Central memory CD4-positive, alpha-beta T cell (primary cell): ENCODE data around the gene CWC27.
"Not testable (repeated sequence)": the region's sequence is repeated elsewhere in the genome, so short reads cannot be mapped to it uniquely, and the experiment has no call there.

Experiments
- DNase-seq: peaks from one replicate; pipeline ENCODE4 v3.0.0; 2022

The CWC27 gene

GRCh38 chr5:64839936-64840335 is 71.2 kb downstream of the CWC27 start:
- no peak for DNase-seq

GRCh38 chr5:64840958-64841357 is 72.2 kb downstream of the CWC27 start:
- DNase-seq: no peak

GRCh38 chr5:64853777-64854176 is 85.0 kb downstream of the CWC27 start:
- DNase-seq: no peak

DNA sequence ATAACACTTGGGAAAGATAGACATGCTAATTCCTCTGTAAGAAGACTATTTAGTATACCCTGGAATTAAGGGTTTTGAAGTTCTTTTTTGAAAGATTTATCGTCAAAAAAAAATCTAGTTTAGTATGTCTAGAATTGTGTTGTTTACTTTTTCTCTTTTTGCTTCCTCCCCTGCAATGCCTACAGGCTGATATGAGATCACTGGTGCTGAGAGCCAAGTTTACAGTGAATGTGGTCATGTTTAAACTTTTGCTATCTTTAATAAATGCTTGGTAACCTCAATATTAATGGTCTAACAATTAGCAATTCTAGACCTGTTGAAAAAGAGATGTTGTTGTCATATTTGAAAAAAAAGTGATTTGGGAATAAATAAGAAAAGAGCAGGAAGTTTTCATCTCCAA is 86.1 kb downstream of the CWC27 start:
- DNase-seq: no peak

DNA sequence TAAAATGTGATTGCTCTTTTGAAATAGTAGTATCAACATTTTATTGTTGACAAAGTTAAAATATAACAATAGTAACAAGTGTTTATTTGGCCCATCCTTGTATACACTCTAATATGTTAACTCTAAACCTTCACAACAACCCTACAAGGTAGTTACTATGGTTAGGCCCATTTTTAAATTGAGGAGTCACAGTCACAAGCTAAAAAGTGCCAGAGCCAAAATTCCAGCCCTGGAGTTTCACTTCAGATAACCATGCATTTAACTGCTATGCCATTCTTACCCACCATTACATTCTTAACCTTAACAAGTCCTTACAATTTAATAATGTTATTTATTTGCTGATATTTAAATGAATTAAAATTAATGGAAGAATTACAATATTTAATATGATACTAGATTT is 91.2 kb downstream of the CWC27 start:
- no peak for DNase-seq

- DNase-seq: no peak
These were observed 92.6 kb downstream of the CWC27 start for GRCh38 chr5:64861281-64861680.

GRCh38 chr5:64864171-64864570 is 95.4 kb downstream of the CWC27 start:
- no peak for DNase-seq

GRCh38 chr5:64865662-64866061 is 96.9 kb downstream of the CWC27 start:
- no peak for DNase-seq

- DNase-seq: no peak
These were observed 100.7 kb downstream of the CWC27 start for GRCh38 chr5:64869419-64869818.

GRCh38 chr5:64872044-64872443 is 103.3 kb downstream of the CWC27 start:
- no peak for DNase-seq

DNA sequence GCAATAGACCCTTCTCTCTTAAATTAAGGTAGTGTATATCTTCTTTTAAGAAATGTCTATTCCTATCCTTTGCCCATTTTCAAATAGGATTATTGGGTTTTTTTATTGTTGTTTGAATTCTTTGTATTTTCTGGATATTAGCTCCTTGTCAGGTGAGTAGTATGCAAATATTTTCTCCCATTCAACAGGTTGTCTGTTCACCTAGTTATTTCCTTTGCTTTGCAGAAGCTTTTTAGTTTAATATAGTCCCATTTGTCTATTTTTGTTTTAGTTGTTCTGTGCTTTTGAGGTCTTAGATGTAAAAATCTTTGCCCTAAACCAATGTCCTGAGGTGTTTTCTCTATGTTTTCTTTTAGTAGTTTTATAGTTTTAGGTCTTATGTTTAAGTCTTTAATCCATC is 104.7 kb downstream of the CWC27 start:
- no peak for DNase-seq

DNA sequence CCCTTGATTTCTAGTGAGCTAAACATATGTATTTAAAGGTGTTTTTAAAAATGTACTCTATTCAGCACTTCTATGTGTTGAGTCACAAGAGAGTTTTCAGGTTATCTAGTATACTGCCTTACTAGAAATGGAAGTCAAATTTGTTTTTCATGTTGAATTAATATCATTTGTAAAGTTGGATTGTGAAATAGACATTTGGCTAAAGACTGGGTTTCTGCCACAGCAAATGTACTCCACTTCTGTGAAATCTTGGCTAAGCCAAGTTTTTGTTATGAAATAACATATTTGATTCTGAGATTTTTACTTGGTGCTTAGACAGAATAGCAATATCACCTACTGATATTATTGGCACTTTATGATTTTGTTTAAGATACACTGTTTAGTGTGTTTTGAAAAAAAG is 106.0 kb downstream of the CWC27 start:
- no peak for DNase-seq

DNA sequence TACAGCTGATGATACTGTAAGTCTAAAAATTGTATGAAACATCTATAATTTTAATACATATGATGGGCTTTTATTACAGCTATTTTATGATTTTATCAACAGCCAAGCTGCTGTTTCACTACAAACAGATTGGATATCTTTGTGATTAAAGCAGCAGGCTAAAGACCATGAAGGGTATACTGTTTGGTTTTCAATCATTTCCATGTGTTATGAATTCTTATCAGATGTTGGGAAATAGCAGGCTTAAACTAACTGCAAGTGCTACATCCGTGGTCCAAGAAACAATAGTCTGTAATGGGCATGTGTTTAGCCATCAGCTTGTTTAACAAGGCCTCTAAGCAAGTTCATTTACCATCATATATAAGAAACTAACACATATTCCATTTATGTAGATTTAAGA is 107.5 kb downstream of the CWC27 start:
- no peak for DNase-seq

- no peak for DNase-seq
These were observed 112.1 kb downstream of the CWC27 start for GRCh38 chr5:64880821-64881220.

- no peak for DNase-seq
These were observed 115.2 kb downstream of the CWC27 start for GRCh38 chr5:64883912-64884311.

GRCh38 chr5:64884541-64884940 is 115.8 kb downstream of the CWC27 start:
- DNase-seq: no peak

DNA sequence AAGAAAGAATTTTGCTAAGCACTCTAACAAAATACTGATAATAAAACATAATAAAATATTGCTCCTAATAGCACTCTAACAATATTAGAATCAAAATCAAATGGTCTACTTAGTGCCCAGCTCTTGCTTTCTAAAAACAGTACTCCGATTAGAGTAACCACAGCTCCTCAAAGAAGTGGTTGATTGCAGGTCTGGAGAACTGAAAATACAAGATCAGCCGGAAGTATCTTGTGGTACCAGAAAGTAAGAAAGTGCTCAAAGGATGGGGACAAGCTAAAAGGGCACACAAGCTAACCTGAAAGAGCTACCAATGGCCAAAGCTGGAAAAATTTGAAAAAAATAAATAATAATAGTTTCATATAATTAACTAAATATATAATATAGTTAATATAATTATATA is 119.2 kb downstream of the CWC27 start:
- no peak for DNase-seq

DNA sequence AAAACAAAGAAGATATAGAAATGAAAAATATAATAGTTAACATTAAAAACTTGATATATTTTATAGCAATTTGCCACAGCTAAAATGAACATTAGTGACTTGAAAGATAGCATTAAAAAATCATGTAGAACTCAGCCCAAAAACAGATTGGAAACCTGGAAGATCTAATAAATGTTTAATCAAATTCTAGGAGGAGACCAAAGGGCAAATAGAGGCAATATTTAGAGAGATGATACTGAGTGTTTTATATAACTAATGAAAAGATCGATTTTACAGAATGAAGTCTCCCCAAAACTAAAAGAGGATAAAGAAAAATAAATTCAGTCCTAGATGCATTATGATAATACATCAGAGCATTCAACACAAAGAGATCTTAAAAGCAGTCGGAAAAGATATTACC is 127.0 kb downstream of the CWC27 start:
- no peak for DNase-seq

GRCh38 chr5:64899838-64900237 is 131.1 kb downstream of the CWC27 start:
- DNase-seq: no peak

- DNase-seq: no peak
These were observed 131.9 kb downstream of the CWC27 start for GRCh38 chr5:64900618-64901017.

- not testable (repeated sequence) for DNase-seq
These were observed 138.7 kb downstream of the CWC27 start for GRCh38 chr5:64907399-64907798.

GRCh38 chr5:64914396-64914795 is 145.7 kb downstream of the CWC27 start:
- DNase-seq: no peak

DNA sequence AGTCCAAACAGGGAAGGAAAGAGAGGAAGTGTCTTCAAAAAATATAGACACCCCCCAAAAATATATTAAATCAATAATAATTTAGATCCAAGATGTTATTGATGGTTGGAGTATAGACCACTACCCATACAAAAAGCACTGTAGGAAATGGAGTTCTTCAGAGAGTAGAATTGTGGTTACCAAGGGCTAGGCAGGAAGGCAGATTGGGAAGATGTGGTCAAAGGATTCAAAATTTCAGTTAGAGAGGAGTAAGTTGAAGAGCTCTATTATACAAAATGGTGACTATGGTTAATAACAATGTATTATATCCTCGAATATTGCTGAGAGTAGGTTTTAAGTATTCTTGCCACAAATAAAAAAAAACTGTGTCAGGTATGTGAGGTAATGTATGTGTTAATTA is 149.4 kb downstream of the CWC27 start:
- DNase-seq: no peak

DNA sequence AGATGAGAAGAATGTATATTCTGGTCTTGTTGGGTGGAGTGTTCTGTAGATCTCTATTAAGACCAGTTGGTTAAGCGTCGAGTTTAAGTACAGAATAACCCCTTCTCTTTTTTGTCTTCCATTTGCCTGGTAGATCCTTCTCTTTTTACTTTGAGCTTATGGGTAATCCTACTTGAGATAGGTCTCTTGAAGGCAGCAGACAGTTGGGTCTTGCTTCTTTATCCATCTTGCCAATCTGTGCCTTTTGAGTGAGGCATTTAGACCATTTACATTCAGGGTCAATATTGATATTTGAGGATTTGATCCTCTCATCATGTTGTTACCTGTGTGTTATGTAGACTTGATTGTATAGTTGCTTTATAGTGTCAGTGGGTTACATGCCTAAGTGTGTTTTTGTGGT is 152.7 kb downstream of the CWC27 start:
- no peak for DNase-seq

DNA sequence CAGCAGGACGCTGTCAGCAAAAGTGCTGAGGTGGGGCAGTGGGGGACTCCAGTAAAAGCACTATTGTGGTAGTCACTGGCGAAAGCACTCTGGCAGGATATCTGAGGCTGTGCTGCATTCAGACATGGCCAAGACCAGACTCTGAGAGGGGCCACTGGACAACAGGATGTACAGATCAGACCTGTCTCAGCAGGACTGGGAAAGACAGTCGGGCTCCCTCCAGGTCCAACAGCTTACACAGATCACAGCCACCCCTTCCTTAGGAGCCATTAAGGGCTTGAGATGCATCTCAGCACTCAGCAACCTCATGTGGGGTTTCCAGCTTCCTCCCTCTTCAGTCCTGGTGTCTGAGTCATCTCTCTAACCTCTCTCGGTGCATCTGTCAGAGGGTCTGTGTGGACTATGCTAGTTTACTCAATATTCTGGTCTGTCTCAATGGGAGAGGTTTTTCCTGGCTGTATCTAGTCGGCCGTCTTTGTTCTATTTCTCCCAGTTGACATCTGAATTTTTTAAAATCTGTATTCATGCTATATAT is 154.5 kb downstream of the CWC27 start:
- no peak for DNase-seq

DNA sequence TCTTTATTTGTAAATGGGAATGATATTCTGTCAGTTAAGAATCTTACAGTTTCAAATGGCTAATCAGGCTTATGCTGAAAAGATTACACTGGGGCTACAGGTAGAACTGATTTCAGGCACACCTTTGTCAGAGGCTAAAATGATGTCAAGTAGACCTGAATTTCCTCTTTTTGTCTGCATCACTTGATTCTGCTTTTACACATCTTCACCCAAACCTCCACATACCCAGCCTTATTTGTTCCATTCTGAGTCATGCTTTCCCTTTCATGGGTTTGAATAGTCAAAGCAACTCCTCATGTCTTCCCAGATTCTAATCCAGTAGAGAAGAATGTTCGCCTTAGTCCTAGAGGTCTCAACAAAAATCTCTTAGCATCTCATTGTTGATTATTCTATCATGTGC is 156.4 kb downstream of the CWC27 start:
- DNase-seq: no peak
